OCI-M1 (cell line): ENCODE results near the gene RBM19.

Experiments
- DNase-seq: peaks from one replicate; lab custom pipeline; 2025; lab: John Stamatoyannopoulos, UW

Gene RBM19

GRCh38 chr12:113776536-113776935 lies 189.6 kb downstream of the RBM19 start:
- DNase-seq: no peak

GRCh38 chr12:113774526-113774925 lies 191.6 kb downstream of the RBM19 start:
- DNase-seq: no peak

- no peak for DNase-seq
These were observed 193.6 kb downstream of the RBM19 start for GRCh38 chr12:113772505-113773030.

GRCh38 chr12:113770389-113770865 lies 195.7 kb downstream of the RBM19 start:
- no peak for DNase-seq

GRCh38 chr12:113769305-113769704 lies 196.8 kb downstream of the RBM19 start:
- no peak for DNase-seq

- DNase-seq: no peak
These were observed 197.3 kb downstream of the RBM19 start for GRCh38 chr12:113768850-113769249.

GRCh38 chr12:113766879-113767878 lies 198.9 kb downstream of the RBM19 start:
- DNase-seq: no peak
